ENCODE data around the gene LEKR1.

Gene LEKR1

GRCh38 chr3:156825795-156826143 is 384 bp upstream of the LEKR1 start:
- TF ChIP-seq CTCF (conservative IDR thresholded peaks at IDR 0.05; ENCODE audit: low read depth, low read length) = no peak
- H3K4me3 ChIP-seq (ENCODE audit: low read length) = peak overlapping the region; percentile 49
- DNase-seq (ENCODE audit: low read depth) = no peak

- no peak for DNase-seq (ENCODE audit: low read depth)
- peak overlapping the region; percentile 49 for H3K4me3 ChIP-seq (ENCODE audit: low read length)
These were observed 1.0 kb downstream of the LEKR1 start for GRCh38 chr3:156826896-156827882.

GRCh38 chr3:156831006-156831405 is 4.9 kb downstream of the LEKR1 start:
- TF ChIP-seq CTCF (conservative IDR thresholded peaks at IDR 0.05; ENCODE audit: low read depth, low read length) = no peak
- no peak for DNase-seq (ENCODE audit: low read depth)
- H3K4me3 ChIP-seq (ENCODE audit: low read length) = no peak overlapping the region

More at GRCh38 chr3:156826896-156827882, 1.0 kb downstream of the LEKR1 start:
- TF ChIP-seq CTCF (conservative IDR thresholded peaks at IDR 0.05; ENCODE audit: low read depth, low read length) = no peak

GRCh38 chr3:156834435-156834834 is 8.3 kb downstream of the LEKR1 start:
- DNase-seq (ENCODE audit: low read depth) = no peak
- TF ChIP-seq CTCF (conservative IDR thresholded peaks at IDR 0.05; ENCODE audit: low read depth, low read length) = no peak
- H3K4me3 ChIP-seq (ENCODE audit: low read length) = no peak overlapping the region

- no peak for DNase-seq (ENCODE audit: low read depth)
- no peak for TF ChIP-seq CTCF (conservative IDR thresholded peaks at IDR 0.05; ENCODE audit: low read depth, low read length)
- H3K4me3 ChIP-seq (ENCODE audit: low read length) = no peak overlapping the region
These were observed 8.9 kb downstream of the LEKR1 start for GRCh38 chr3:156834962-156835535.

GRCh38 chr3:156836701-156837100 is 10.5 kb downstream of the LEKR1 start:
- no peak for TF ChIP-seq CTCF (conservative IDR thresholded peaks at IDR 0.05; ENCODE audit: low read depth, low read length)
- no peak overlapping the region for H3K4me3 ChIP-seq (ENCODE audit: low read length)
- no peak for DNase-seq (ENCODE audit: low read depth)
